Fibroblast of the aortic adventitia (primary cell): ENCODE results near the gene NME7. TPM values are rescaled to one million over a fixed set of nuclear protein-coding genes. Genes with fewer than 3 reads are reported as not detected.

Source experiments
- DNase-seq: peaks from one replicate; pipeline ENCODE4 v3.0.0-alpha.2; 2010; ENCODE audit warnings: low read depth
- H3K4me3 ChIP-seq: 2 replicates; pipeline ENCODE4 v1.5.1; 2011; ENCODE audit warnings: low read depth, mild to moderate bottlenecking, control low read depth, low read length, moderate library complexity
- total RNA-seq: library from RNA; depleted of rRNA; stranded (reverse); fragments of >200 nt; gene quantifications from 2 replicates; pipeline ENCODE4 v1.2.3, GENCODE V29; 2012; ENCODE audit warnings: low replicate concordance
- TF ChIP-seq, protein P1 (sequence below): IDR thresholded peaks from 2 replicates; pipeline ENCODE4 v1.5.1; 2011; ENCODE audit warnings: mild to moderate bottlenecking, low read length, control low read depth, inconsistent platforms; ENCODE audit not compliant: insufficient read depth

NME7 gene
- total RNA-seq, 1 donor = 36.0 TPM

DNA sequence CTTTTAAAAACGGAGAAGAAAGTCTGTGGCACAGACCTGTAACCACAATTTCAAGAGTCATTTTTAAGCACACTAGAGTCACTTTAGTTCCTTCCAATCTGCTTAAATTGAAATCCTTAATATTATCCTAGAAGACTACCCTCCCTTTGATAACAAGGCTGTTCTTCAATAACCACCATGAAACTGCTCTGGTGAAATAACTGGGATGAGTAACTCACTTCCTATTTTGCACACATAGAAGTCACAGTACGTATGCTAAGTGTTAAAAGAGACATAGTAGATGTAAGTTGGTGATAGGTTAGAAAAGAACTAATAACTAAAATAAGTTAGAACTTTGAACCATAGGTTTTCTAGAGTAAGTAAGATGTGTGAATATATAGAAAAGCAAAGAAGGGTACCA lies 107.8 kb downstream of the NME7 start:
- TF ChIP-seq, protein P1, sequence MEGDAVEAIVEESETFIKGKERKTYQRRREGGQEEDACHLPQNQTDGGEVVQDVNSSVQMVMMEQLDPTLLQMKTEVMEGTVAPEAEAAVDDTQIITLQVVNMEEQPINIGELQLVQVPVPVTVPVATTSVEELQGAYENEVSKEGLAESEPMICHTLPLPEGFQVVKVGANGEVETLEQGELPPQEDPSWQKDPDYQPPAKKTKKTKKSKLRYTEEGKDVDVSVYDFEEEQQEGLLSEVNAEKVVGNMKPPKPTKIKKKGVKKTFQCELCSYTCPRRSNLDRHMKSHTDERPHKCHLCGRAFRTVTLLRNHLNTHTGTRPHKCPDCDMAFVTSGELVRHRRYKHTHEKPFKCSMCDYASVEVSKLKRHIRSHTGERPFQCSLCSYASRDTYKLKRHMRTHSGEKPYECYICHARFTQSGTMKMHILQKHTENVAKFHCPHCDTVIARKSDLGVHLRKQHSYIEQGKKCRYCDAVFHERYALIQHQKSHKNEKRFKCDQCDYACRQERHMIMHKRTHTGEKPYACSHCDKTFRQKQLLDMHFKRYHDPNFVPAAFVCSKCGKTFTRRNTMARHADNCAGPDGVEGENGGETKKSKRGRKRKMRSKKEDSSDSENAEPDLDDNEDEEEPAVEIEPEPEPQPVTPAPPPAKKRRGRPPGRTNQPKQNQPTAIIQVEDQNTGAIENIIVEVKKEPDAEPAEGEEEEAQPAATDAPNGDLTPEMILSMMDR = no peak
- DNase-seq = no peak
- H3K4me3 ChIP-seq = no peak overlapping the region

DNA sequence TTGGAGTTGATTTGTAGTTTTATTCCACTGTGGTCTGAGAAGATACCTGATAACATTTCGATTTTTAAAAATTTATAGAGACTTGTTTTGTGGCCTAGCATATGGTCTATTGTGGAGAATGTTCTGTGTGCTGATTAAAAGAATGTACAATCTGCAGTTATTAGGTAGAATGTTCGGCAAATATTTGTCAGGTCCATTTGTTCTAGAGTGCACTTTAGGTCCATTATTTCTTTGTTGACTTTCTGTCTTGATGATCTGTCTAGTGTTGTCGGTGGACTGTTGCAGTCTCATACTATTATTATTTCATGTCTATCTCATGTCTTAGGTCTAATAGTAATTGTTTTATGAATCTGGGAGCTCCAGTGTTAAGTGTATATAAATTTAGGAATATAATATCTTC lies 116.8 kb downstream of the NME7 start:
- no peak for DNase-seq
- TF ChIP-seq, protein P1 = no peak
- H3K4me3 ChIP-seq = no peak overlapping the region

DNA sequence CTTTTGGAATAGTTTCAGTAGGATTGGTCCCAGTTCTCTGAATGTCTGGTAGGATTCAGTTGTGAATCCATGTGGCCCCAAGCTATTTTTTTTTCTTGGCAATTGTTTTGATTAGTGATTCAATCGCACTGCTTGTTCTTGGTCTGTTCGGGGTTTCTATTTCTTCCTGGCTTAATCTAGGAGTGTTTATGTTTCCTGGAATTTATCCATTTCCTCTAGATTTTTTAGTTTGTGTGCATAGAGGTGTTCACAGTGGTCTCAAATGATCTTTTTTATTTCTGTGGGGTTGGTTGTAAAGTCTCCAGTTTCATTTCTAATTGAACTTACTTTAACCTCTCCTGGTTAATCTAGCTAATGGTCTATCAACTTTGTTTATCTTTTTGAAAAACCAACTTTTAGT lies 117.6 kb downstream of the NME7 start:
- TF ChIP-seq, protein P1 = no peak
- peak; percentile 32 for DNase-seq

DNA sequence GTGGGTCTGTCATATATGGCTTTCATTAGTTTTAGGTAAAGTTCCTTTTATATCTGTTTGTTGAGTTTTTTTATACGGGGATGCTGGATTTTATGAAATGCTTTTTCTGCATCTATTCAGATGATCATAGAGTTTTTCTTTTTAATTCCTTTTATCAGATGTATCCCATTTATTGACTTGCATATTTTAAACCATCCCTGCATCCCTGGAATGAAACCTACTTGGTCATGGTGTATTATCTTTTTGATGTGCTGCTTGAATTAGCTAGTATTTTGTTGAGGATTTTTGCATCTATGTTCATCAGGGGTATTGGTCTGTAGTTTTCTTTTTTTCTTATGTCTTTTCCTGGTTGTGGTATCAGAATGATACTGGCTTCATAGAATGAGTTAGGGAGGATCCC lies 118.0 kb downstream of the NME7 start:
- no peak overlapping the region for H3K4me3 ChIP-seq
- TF ChIP-seq, protein P1 = no peak
- DNase-seq = no peak

More for the DNA sequence above, 117.6 kb downstream of the NME7 start:
- H3K4me3 ChIP-seq = no peak overlapping the region

DNA sequence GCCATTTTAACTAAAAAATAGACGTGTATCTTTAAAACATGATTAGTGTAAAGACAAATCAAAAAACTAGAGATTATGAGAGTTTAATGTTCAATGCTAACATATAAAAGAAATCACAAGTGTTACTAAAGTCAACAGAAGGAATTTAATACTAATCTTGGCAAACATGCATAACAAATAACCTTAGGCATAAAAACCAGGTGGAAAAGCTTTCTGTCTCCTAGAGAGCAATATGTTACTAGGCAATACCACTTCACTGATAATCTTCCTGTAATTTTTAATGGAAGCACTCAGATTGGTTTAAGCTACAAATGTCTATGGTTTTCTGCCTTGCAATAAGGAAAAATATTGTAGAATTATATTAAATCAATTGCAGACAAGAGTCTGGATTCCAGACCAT lies 121.9 kb downstream of the NME7 start:
- no peak for DNase-seq
- no peak overlapping the region for H3K4me3 ChIP-seq
- TF ChIP-seq, protein P1 = no peak

DNA sequence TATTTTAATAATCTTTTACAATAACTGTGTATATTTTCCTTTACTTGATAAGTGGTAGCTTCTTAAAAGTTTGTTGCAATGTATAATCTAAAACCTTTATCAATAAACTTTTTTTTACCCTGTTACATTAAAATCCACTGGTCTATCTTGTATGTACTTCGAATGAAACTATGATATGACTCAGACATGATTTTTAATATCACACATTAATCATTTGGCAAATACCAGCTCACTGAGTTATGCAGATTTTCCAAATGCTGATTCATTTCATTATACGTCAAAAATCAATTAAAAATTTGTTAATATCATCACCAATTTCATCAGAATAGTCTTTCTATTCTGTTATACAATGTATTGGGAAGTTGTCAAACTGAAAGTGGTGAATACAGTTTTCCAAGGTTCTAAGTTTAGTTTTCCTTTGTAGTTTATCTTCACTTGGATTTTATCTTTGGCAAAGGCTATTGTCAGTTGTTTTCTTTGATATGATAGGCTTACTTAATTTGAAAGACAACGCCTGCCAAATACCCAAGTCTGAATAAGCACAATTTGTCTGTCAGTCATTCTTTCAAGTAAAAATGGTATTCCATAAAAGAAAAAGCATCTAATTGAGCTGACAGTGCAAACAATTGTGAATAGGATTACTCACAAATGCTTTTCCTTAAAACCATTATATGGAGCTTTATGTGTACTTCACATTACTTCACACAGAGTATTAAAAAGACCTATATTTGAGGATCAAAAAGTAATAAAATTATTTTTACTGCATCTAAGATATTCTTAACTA lies 127.0 kb downstream of the NME7 start:
- TF ChIP-seq, protein P1 = no peak
- no peak overlapping the region for H3K4me3 ChIP-seq
- DNase-seq = peak; percentile 53

DNA sequence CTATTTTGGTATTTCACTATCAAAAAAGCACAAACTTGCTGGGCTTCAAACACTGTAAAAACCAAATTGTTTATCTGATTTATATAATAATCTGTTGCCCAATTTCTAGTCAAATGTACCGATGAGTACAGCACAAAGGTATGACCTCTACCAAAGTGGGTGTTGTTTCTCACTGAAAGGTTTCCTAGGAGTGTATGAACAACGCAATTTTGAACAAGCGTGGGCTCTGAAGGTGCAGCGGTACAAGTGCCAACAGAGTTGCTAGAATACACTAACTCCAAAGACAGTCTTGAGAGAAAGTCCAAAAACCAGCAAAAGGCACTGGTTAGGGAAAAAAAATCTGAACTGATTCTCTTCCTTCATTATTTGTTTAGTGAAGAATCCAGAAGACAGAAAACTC lies 130.7 kb downstream of the NME7 start:
- H3K4me3 ChIP-seq = no peak overlapping the region
- DNase-seq = no peak
- TF ChIP-seq, protein P1 = no peak
